ENCODE results near the gene DONSON.

The DONSON gene

DNA sequence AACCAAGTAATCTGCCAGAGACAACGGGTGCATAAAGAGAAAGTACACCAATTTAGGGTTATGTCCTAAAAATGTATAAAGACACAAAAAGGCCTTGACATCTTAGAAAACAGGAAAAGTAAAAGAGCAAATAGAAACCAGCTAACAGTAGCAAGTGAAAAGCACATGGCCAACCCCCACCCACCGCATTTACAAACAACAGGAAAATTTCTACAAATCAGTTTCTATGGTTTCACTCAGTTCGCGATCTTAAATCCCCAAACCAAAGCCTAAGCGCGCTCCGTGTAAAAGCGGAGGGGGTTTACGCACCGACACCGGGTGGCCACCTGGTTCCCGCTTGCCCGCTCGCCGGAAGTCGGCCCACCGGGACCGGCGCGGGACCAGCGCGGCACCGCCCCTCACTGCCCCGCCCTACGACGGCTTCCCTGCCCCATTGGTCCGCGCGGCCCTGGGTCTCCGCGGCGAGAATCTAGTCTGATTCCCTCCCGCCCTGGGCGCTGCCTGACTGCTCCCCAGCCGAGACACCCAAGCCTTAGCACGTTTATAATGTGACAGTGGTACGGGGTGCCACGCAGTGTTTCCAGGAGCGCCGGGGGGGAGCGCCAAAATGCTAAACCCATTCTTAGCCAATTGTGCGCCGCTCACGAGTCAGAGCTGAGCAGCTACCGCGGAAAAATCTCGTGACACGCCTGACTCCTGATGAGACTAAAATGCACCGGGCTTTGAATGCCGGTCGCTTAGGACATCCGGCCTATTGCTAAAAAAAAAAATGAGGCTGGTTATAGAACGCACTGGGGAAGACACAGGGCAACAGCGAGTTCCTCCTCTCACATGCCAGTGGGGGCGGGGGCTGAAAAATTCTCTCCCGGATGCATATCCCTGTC is 46.5 kb downstream of the DONSON start, which contains the start of gene GART:
TSS of gene GART (minus strand) at position 362 of the 884 bp plus-strand sequence. CDS start 2,802 bp downstream, outside the sequence.
- peak; percentile 15 to 84 (median 71) for DNase-seq

DNA sequence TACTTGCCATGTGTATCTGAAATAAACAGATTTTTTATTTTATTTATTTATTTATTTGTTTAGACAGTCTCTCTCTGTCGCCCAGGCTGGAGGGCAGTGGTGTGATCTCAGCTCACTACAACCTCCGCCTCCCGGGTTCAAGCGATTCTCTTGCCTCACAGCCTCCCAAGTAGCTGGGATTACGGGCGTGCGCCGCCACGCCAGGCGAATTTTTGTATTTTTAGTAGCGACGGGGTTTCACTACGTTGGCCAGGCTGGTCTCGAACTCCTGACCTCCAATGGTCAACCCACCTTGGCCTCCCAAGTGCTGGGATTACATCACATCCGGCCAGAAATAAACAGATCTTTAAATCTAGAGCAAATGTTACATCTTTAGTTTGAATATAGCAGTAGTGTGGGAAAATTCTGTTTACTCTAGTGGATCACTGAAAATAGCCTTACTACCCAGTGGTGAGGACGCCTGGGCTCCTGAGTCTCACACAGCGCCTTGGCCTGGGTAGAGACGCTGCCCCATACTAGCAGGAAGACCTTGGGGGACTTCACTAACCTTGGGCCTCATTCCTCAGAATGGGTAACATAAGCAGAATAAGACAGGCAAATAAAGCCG is 47.3 kb downstream of the DONSON start:
- DNase-seq = no peak

DNA sequence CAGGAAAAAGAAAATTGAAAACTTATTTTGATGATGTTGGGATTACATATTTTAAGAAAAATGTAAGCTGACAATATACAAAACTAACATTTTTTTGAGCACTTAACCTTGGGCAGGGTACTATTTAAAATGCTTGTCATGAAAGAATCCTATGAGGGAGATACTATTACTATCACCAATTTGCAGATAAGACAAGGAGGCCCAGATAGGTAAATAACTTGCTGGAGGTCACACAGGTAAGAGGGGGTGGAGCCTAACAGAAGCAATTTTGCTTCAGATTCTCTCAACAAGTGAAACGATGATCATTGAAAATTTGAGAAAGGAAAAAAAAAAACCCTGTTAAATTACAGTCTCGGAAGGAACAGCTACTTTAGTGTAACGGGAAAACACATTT is 47.8 kb downstream of the DONSON start:
- no peak for DNase-seq

DNA sequence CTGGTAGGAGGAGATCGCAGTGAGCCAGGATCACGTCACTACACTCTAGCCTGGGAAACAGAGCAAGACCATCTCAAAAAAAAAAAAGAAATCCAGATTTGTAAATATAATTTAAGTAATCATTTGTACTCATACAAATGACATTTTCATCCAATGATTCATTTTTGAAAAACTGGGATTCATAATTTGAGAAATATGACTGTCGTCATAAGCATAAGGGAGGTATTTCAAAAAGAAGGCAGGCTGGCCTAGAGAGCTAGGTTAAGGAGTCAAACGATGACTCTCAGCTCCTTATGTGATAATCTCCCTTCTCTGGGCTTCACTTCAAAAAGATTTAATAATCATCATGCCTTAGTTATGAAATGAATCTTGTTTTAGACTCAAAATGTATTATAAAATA is 48.9 kb downstream of the DONSON start:
- no peak for DNase-seq

DNA sequence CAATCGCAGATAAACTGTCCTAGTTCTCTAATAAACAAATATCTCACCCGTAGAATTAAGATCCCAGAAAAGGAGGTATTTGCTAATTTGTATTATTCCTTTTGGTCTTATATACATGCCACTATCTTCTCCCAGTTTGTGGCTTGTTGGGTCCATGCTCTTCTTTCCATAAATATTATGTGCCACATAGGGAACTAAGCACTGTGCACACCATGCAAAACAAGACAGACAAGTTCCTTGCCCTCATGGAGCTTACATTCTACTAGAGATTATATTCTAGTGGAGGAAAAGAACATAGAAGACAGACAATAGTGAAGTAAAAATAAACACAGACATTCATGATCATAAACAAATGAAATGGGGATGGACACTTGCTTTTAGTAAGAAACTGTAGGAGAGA is 51.3 kb downstream of the DONSON start:
- DNase-seq = no peak

DNA sequence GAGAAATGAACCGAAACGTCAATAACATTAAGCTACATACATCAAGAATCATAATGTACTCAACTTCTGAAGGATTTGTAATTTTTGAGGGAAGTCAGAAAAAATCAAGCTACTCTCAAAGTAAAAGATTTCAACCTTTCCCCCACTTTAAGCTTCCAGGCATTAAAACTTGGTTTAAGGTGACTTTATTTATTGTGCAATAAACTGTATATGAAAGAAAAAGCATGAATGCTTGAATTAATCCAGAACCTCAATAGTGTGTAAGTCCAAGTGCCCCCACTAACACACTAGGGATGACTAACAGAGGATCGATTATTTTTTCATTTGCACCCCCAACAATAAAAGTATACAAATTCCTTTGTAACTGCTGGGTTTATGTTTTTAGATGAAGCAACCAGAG is 57.5 kb downstream of the DONSON start:
- no peak for DNase-seq
